ENCODE measurements around the gene TSPAN18. TPM values are rescaled to one million over a fixed set of nuclear protein-coding genes. Genes with fewer than 3 reads are reported as not detected.

The TSPAN18 gene
- total RNA-seq, 1 donor from 2014 or later: 12.8 TPM

DNA sequence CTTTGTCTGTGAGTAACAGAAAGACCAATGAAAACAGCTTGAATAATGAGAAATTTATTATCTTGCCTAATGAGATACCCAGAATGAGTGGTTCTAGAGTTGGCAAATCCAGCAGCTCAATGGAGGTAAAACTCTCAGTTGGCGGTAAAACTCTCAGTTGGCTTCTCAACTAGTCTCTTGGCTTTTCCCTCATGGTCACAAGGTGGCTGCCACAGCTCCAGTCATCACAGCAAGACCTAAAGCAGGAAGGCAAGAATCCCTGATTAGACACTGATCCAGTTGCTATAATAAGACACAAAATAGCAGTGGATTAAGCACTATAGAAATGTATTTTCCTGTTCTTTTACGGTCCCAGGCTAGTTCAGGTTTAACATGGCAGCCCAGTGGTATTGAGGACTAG, 37.5 kb upstream of the TSPAN18 start:
- DNase-seq (ENCODE audit: extremely low spot score in 2 of 2): no peak
- intact Hi-C loops (cut with DNase I): no loop called here
- Histone ChIP-seq H3K4me3 (no peak overlapping the region), H3K9me3 (no peaks in the 10 kb centered on the region), H3K4me1 (no peaks in the 10 kb centered on the region), H3K36me3 (no peaks in the 10 kb centered on the region), H3K27me3 (no peaks in the 10 kb centered on the region), H3K27ac (no peak overlapping the region)
- TF ChIP-seq POLR2AphosphoS5 (IDR thresholded peaks at IDR 0.05; ENCODE audit: insufficient read depth in 1 of 2, low read depth in 1 of 2) (no peak), POLR2A (IDR thresholded peaks at IDR 0.05) (no peak)
- TF ChIP-seq, protein P1, sequence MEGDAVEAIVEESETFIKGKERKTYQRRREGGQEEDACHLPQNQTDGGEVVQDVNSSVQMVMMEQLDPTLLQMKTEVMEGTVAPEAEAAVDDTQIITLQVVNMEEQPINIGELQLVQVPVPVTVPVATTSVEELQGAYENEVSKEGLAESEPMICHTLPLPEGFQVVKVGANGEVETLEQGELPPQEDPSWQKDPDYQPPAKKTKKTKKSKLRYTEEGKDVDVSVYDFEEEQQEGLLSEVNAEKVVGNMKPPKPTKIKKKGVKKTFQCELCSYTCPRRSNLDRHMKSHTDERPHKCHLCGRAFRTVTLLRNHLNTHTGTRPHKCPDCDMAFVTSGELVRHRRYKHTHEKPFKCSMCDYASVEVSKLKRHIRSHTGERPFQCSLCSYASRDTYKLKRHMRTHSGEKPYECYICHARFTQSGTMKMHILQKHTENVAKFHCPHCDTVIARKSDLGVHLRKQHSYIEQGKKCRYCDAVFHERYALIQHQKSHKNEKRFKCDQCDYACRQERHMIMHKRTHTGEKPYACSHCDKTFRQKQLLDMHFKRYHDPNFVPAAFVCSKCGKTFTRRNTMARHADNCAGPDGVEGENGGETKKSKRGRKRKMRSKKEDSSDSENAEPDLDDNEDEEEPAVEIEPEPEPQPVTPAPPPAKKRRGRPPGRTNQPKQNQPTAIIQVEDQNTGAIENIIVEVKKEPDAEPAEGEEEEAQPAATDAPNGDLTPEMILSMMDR (IDR thresholded peaks at IDR 0.05): no peak

DNA sequence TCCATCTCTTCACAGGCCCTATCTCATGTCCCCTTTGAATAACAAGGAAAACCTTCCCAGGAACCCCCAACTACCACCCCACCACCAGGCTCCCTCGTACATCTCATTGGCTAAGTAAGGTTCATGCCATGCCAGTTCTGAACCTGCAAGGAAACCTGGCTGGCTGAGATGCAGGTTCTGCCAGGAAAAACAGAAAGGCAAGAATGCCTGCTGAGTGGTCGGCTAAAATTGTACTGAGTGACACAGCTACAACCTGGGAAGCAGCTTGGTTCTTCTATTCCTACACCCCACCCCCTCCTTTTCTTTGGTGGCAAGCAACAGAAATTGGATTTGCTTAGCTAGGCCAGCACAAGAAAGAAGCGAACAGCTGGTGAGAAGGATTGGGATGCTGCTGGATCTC, 36.1 kb upstream of the TSPAN18 start:
- TF ChIP-seq POLR2A (IDR thresholded peaks at IDR 0.05) (no peak), POLR2AphosphoS5 (IDR thresholded peaks at IDR 0.05; ENCODE audit: insufficient read depth in 1 of 2, low read depth in 1 of 2) (no peak)
- TF ChIP-seq, protein P1 (IDR thresholded peaks at IDR 0.05): no peak
- H3K27me3 ChIP-seq: no peaks in the 10 kb centered on the region
- H3K4me3 ChIP-seq: no peak overlapping the region
- no peaks in the 10 kb centered on the region for H3K4me1 ChIP-seq
- H3K27ac ChIP-seq: no peak overlapping the region
- intact Hi-C loops (cut with DNase I): no loop called here
- no peaks in the 10 kb centered on the region for H3K36me3 ChIP-seq
- DNase-seq (ENCODE audit: extremely low spot score in 2 of 2): no peak
- H3K9me3 ChIP-seq: no peaks in the 10 kb centered on the region

DNA sequence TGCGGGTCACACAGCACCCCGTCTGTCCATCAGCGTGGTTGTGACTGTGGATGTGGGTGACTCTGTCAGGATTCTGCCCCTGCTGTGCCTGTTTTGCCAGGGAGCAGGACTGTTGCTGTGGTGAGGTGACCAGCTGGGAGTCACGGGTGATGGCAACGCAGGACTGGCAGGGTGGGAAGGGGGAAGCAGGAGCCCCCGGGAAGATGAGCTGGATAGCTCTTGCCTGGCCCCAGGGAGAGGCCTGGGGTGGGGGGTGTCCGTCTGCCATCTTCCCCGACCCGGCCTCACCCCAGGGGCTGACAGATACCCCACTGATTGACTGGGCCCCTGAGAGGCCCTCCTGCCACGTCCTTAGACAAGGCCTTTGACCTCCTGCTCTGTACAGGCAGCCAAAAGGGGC, 34.3 kb upstream of the TSPAN18 start:
- no peaks in the 10 kb centered on the region for H3K27me3 ChIP-seq
- TF ChIP-seq, protein P1 (IDR thresholded peaks at IDR 0.05): no peak
- no peak overlapping the region for H3K4me3 ChIP-seq
- no peaks in the 10 kb centered on the region for H3K4me1 ChIP-seq
- no peaks in the 10 kb centered on the region for H3K9me3 ChIP-seq
- intact Hi-C loops (cut with DNase I): no loop called here
- no peaks in the 10 kb centered on the region for H3K36me3 ChIP-seq
- DNase-seq (ENCODE audit: extremely low spot score in 2 of 2): no peak
- H3K27ac ChIP-seq: no peak overlapping the region

DNA sequence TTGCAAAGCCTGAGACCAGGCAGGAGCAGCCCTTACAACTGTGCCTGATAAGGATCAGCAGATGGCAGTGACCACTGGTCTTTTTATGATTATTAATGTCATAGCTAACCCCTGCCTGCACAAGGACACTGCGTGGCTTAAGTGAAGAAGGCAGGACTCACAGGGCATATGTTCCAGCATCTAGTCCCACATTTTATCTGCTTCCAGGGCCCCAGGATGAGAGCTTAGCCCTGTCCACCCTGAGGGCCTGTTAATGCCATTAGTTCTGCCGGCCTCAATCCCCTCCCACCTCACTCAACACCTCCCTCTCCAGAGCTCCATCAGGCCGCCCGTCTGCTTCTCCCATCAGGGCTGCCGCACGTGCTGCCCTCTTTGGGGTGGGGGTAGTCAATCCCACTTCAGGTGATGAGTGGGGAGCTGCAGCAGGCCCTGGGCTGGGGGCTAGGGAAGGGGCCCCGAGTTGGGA, 33.1 kb upstream of the TSPAN18 start:
- no peaks in the 10 kb centered on the region for H3K27me3 ChIP-seq
- H3K4me3 ChIP-seq: no peak overlapping the region
- H3K4me1 ChIP-seq: no peaks in the 10 kb centered on the region
- TF ChIP-seq, protein P1 (IDR thresholded peaks at IDR 0.05): no peak
- no peaks in the 10 kb centered on the region for H3K9me3 ChIP-seq
- DNase-seq (ENCODE audit: extremely low spot score in 2 of 2): no peak
- intact Hi-C loops (cut with DNase I): no loop called here
- H3K36me3 ChIP-seq: no peaks in the 10 kb centered on the region
- H3K27ac ChIP-seq: no peak overlapping the region

DNA sequence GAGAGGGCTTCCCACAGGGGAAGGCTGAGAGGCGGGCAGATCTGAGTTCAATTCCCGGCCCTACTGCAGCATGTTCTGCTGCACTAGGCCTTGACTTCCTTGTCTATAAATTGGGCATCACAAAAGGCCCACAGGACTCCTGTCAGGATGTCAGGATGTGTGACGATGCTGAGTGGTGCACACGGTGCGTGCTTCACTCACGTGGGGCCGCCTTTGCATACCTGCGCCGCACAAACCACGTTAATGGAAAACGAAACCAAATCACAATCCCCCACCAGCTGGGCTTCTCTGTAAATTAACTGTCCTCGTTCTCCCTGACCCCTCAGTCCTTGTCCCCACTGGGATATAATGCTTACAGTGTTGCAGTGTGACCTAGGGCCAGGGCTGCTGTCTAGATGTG, 32.3 kb upstream of the TSPAN18 start:
- Histone ChIP-seq H3K27me3 (no peaks in the 10 kb centered on the region), H3K36me3 (no peaks in the 10 kb centered on the region), H3K4me1 (no peaks in the 10 kb centered on the region), H3K4me3 (no peak overlapping the region), H3K9me3 (no peaks in the 10 kb centered on the region), H3K27ac (no peak overlapping the region)
- no peak for DNase-seq (ENCODE audit: extremely low spot score in 2 of 2)
- intact Hi-C loops (cut with DNase I): no loop called here
- TF ChIP-seq POLR2A (IDR thresholded peaks at IDR 0.05) (no peak), POLR2AphosphoS5 (IDR thresholded peaks at IDR 0.05; ENCODE audit: insufficient read depth in 1 of 2, low read depth in 1 of 2) (no peak)
- TF ChIP-seq, protein P1 (IDR thresholded peaks at IDR 0.05): no peak

All from vagina (tissue), 2 donors.